Measurements from ENCODE around the gene PARD6G. TPM values are rescaled to one million over a fixed set of nuclear protein-coding genes. Genes with fewer than 3 reads are reported as not detected.

The PARD6G gene
- total and polyA plus RNA-seq, 2 donors (not counting 1 experiment from before 2014, with no cell fraction given) = 1.0 to 2.1 TPM

GRCh38 chr18:80119111-80119510 lies 128.2 kb downstream of the PARD6G start:
- Histone ChIP-seq H3K9me3 (ENCODE audit: control insufficient read depth, insufficient read depth, low read depth, low read length) (no peaks in the 10 kb centered on the region), H3K27me3 (ENCODE audit: control insufficient read depth, insufficient read depth, low read length) (no peaks in the 10 kb centered on the region), H3K9ac (ENCODE audit: insufficient read depth, low read length) (no peak overlapping the region), H2AFZ (ENCODE audit: low read length) (no peak overlapping the region), H3K27ac (ENCODE audit: insufficient read depth, low read length) (no peak overlapping the region), H3K4me2 (ENCODE audit: extremely low read depth, insufficient read depth, low read length) (no peak overlapping the region), H3K4me3 (replicated peaks in 1 of 4; ENCODE audit: control extremely low read depth in 1 of 4, insufficient read depth in 1 of 4, low read depth in 3 of 4, low read length in 4 of 4) (no peak overlapping the region), H4K20me1 (ENCODE audit: control insufficient read depth, extremely low read depth, insufficient read depth, low read length) (no peaks in the 10 kb centered on the region), H3K36me3 (ENCODE audit: control insufficient read depth, insufficient read depth, low read length) (no peaks in the 10 kb centered on the region), H3K4me1 (ENCODE audit: control insufficient read depth, extremely low read depth, insufficient read depth, low read length) (no peaks in the 10 kb centered on the region), H3K79me2 (ENCODE audit: control insufficient read depth, insufficient read depth, low read length) (peaks cover 56% of the 10 kb centered on the region)
- TF ChIP-seq EZH2 (IDR thresholded peaks at IDR 0.05; ENCODE audit: low read length, missing control alignments) = no peak
- TF ChIP-seq, protein P1, sequence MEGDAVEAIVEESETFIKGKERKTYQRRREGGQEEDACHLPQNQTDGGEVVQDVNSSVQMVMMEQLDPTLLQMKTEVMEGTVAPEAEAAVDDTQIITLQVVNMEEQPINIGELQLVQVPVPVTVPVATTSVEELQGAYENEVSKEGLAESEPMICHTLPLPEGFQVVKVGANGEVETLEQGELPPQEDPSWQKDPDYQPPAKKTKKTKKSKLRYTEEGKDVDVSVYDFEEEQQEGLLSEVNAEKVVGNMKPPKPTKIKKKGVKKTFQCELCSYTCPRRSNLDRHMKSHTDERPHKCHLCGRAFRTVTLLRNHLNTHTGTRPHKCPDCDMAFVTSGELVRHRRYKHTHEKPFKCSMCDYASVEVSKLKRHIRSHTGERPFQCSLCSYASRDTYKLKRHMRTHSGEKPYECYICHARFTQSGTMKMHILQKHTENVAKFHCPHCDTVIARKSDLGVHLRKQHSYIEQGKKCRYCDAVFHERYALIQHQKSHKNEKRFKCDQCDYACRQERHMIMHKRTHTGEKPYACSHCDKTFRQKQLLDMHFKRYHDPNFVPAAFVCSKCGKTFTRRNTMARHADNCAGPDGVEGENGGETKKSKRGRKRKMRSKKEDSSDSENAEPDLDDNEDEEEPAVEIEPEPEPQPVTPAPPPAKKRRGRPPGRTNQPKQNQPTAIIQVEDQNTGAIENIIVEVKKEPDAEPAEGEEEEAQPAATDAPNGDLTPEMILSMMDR (conservative IDR thresholded peaks at IDR 0.05 in 1 of 2, IDR thresholded peaks at IDR 0.05 in 1 of 2; ENCODE audit: low read depth in 1 of 2, low read length in 2 of 2) = no peak
- DNase-seq (ENCODE audit: low read depth in 2 of 2) = no peak

DNA sequence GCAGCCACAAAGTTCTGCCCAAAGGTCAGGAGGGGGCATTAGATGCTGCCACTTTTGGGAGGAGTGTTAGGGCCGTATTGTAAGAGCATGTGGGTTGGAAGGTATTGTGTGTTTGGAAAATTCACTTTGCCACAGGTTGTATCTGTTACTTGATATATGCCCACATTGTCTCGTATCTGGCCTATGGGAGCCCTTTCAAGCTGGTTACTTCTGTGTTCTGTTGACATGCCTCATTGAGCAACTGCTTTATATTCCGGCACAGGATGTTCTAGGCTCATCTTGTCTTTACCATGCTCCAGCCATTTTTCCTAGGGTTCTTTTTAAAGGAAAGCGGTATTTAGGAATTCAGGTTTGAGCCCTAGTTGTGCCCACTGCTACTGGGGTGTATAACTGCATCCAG lies 132.3 kb downstream of the PARD6G start:
- Histone ChIP-seq H3K9me3 (ENCODE audit: control insufficient read depth, insufficient read depth, low read depth, low read length) (no peaks in the 10 kb centered on the region), H3K9ac (ENCODE audit: insufficient read depth, low read length) (no peak overlapping the region), H3K4me3 (replicated peaks in 1 of 4; ENCODE audit: control extremely low read depth in 1 of 4, insufficient read depth in 1 of 4, low read depth in 3 of 4, low read length in 4 of 4) (no peak overlapping the region), H3K27ac (ENCODE audit: insufficient read depth, low read length) (no peak overlapping the region), H3K4me2 (ENCODE audit: extremely low read depth, insufficient read depth, low read length) (no peak overlapping the region), H2AFZ (ENCODE audit: low read length) (no peak overlapping the region), H3K4me1 (ENCODE audit: control insufficient read depth, extremely low read depth, insufficient read depth, low read length) (no peaks in the 10 kb centered on the region), H3K27me3 (ENCODE audit: control insufficient read depth, insufficient read depth, low read length) (no peaks in the 10 kb centered on the region), H3K79me2 (ENCODE audit: control insufficient read depth, insufficient read depth, low read length) (peaks cover 76% of the 10 kb centered on the region), H3K36me3 (ENCODE audit: control insufficient read depth, insufficient read depth, low read length) (no peaks in the 10 kb centered on the region), H4K20me1 (ENCODE audit: control insufficient read depth, extremely low read depth, insufficient read depth, low read length) (peaks cover 1% of the 10 kb centered on the region)
- DNase-seq (ENCODE audit: low read depth in 2 of 2) = no peak
- TF ChIP-seq, protein P1 (conservative IDR thresholded peaks at IDR 0.05 in 1 of 2, IDR thresholded peaks at IDR 0.05 in 1 of 2; ENCODE audit: low read depth in 1 of 2, low read length in 2 of 2) = no peak
- TF ChIP-seq EZH2 (IDR thresholded peaks at IDR 0.05; ENCODE audit: low read length, missing control alignments) = no peak

- Histone ChIP-seq H3K4me1 (ENCODE audit: control insufficient read depth, extremely low read depth, insufficient read depth, low read length) (no peaks in the 10 kb centered on the region), H4K20me1 (ENCODE audit: control insufficient read depth, extremely low read depth, insufficient read depth, low read length) (peaks cover 1% of the 10 kb centered on the region), H3K79me2 (ENCODE audit: control insufficient read depth, insufficient read depth, low read length) (peaks cover 74% of the 10 kb centered on the region), H3K4me3 (replicated peaks in 1 of 4; ENCODE audit: control extremely low read depth in 1 of 4, insufficient read depth in 1 of 4, low read depth in 3 of 4, low read length in 4 of 4) (peak overlapping the region in 1 of 4 experiments; percentile 21), H3K9ac (ENCODE audit: insufficient read depth, low read length) (no peak overlapping the region), H2AFZ (ENCODE audit: low read length) (no peak overlapping the region), H3K27me3 (ENCODE audit: control insufficient read depth, insufficient read depth, low read length) (no peaks in the 10 kb centered on the region), H3K9me3 (ENCODE audit: control insufficient read depth, insufficient read depth, low read depth, low read length) (no peaks in the 10 kb centered on the region), H3K4me2 (ENCODE audit: extremely low read depth, insufficient read depth, low read length) (no peak overlapping the region), H3K27ac (ENCODE audit: insufficient read depth, low read length) (no peak overlapping the region), H3K36me3 (ENCODE audit: control insufficient read depth, insufficient read depth, low read length) (no peaks in the 10 kb centered on the region)
- DNase-seq (ENCODE audit: low read depth in 2 of 2) = peak in 1 of 2 donors; percentile 22
- TF ChIP-seq EZH2 (IDR thresholded peaks at IDR 0.05; ENCODE audit: low read length, missing control alignments) = no peak
- TF ChIP-seq, protein P1 (conservative IDR thresholded peaks at IDR 0.05 in 1 of 2, IDR thresholded peaks at IDR 0.05 in 1 of 2; ENCODE audit: low read depth in 1 of 2, low read length in 2 of 2) = no peak
These were observed 134.6 kb downstream of the PARD6G start for GRCh38 chr18:80112624-80113248.

All from fibroblast of lung (primary cell).